Immature natural killer cell (primary cell): ENCODE data around the gene FBXO10. TPM values are rescaled to one million over a fixed set of nuclear protein-coding genes. Genes with fewer than 3 reads are reported as not detected.

ENCODE experiments used
- DNase-seq, 3 donors: peaks; one replicate each; pipeline ENCODE4 v3.0.0; 2022; ENCODE audit warnings: mixed read lengths in 1 of 3
- H3K27ac Mint-ChIP-seq, 6 donors: one replicate each; pipeline ENCODE4 v1.8.0; 2020; ENCODE audit warnings: mixed read lengths in 6 of 6, mild to moderate bottlenecking in 5 of 6, inconsistent platforms in 4 of 6, moderate library complexity in 3 of 6
- H3K27me3 Mint-ChIP-seq, 3 donors: one replicate each; pipeline ENCODE4 v1.8.0; 2020 to 2021; ENCODE audit warnings: low read depth in 3 of 3, mild to moderate bottlenecking in 3 of 3, mixed read lengths in 3 of 3, moderate library complexity in 3 of 3, inconsistent platforms in 1 of 3
- H3K36me3 Mint-ChIP-seq, 3 donors: one replicate each; pipeline ENCODE4 v1.8.0; 2020; ENCODE audit warnings: mixed read lengths in 3 of 3, inconsistent platforms in 2 of 3, mild to moderate bottlenecking in 2 of 3
- H3K4me1 Mint-ChIP-seq, 2 donors: one replicate each; pipeline ENCODE4 v1.8.0; 2020; ENCODE audit warnings: inconsistent platforms in 2 of 2, mild to moderate bottlenecking in 2 of 2, mixed read lengths in 2 of 2, moderate library complexity in 1 of 2
- H3K4me3 Mint-ChIP-seq, 5 donors: one replicate each; pipeline ENCODE4 v1.8.0; 2020; ENCODE audit warnings: mild to moderate bottlenecking in 5 of 5, mixed read lengths in 5 of 5, inconsistent platforms in 3 of 5, moderate library complexity in 3 of 5
- H3K9me3 Mint-ChIP-seq, 6 donors: one replicate each; pipeline ENCODE4 v1.8.0; 2020; ENCODE audit warnings: mild to moderate bottlenecking in 6 of 6, mixed read lengths in 6 of 6, inconsistent platforms in 4 of 6, moderate library complexity in 3 of 6
- polyA plus RNA-seq, 3 donors: library from polyadenylated mRNA; unstranded; fragments of 300-500 nt; fragmentation: Illumina TruSeq; gene quantifications; one replicate each; pipeline ENCODE4 v1.2.3, GENCODE V29; 2021

FBXO10 gene, protein sequence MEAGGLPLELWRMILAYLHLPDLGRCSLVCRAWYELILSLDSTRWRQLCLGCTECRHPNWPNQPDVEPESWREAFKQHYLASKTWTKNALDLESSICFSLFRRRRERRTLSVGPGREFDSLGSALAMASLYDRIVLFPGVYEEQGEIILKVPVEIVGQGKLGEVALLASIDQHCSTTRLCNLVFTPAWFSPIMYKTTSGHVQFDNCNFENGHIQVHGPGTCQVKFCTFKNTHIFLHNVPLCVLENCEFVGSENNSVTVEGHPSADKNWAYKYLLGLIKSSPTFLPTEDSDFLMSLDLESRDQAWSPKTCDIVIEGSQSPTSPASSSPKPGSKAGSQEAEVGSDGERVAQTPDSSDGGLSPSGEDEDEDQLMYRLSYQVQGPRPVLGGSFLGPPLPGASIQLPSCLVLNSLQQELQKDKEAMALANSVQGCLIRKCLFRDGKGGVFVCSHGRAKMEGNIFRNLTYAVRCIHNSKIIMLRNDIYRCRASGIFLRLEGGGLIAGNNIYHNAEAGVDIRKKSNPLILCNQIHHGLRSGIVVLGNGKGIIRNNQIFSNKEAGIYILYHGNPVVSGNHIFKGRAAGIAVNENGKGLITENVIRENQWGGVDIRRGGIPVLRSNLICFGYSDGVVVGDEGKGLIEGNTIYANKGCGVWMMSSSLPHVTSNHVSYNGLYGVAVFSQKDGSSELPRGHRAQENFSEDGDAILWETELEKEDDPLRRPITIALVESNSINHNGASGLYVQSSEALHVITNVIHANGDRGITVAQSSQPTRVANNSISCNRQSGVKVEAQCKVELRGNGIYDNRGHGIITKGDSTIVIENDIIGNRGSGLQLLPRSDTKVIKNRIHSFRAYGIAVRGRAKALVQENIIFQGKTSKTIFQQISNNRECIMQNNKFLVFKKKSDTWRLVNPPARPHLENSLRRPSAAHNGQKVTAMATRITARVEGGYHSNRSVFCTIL
- polyA plus RNA-seq: 1 to 10 TPM in 1 of 3 donors, under 1 TPM in 1, not detected in 1; 0.49 to 1.1 TPM

DNA sequence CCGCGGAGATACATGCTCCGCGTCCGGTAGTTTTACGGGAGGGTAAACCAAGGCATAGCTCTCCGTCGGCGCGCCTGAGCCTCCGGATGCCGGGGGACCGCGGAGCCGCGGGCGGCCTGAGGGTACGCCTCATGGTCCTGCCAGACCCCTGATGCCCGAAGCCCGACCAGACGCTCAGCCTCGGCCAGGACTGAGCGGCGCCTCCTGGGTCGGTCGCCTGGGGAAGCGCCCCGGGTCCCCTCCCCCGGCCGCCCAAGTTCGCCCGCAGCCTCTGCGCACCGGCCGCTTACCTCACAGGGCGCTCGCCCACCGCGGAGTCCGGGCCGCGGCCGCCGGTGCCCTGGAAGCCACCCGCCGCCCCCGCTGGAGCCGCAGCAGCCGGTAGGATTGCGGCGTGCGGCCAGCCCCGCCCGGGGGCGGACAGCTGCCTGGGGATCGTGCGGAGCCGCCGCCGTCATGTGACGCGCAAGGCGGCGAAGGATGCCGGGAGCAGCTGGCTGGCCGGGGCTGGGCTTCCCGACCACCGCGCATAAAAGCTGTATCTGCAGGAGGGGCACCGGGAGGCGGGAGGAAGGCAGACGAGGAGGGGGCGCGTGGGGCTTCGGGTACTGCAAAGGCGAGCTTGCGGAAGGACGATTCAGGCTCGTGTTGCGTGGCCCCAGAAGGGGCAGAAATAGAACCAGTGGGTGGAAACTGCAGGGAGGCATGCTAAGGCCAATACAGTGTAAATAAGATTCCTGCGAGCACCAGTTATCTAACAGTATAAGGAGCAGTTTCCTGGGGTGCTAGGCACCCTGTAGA lies at the start of gene FBXO10:
Gene FBXO10, minus strand, starts transcription at position 460 of the 801 bp plus-strand sequence. CDS start 34,612 bp downstream, outside the sequence.
- H3K9me3 Mint-ChIP-seq: no peaks in the 10 kb centered on the region
- peak; percentile 39 to 48 (median 40) for DNase-seq
- peak within 1 kb of the TSS in 5 of 6 donors; percentile 2 to 69 (median 59) for H3K27ac Mint-ChIP-seq
- peaks cover 0 to 4% (median 0%) of the 10 kb centered on the region in 3 donors for H3K36me3 Mint-ChIP-seq
- H3K27me3 Mint-ChIP-seq: peaks cover 0 to 3% (median 3%) of the 10 kb centered on the region in 3 donors
- H3K4me1 Mint-ChIP-seq: peaks cover 9 to 18% of the 10 kb centered on the region in 2 donors
- peak within 1 kb of the TSS; percentile 85 to 92 (median 88) for H3K4me3 Mint-ChIP-seq

DNA sequence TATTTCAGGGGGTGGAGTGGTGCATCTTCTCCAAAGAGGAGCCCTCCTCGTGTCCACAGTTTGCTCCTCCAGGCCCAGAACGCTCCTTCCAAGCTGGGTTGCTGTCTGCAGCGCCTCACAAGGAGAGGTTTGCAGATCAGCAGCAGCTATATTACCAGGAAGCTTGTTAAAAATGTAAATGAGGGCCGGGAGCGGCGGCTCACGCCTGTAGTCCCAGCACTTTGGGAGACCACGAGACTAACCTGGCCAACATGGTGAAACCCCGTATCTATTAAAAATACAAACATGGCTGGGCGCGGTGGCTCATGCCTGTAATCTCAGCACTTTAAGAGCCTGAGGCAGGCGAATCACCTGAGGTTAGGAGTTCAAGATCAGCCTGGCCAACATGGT lies 49.6 kb upstream of the FBXO10 start:
- Mint-ChIP-seq H3K9me3 (no peaks in the 10 kb centered on the region), H3K4me1 (no peaks in the 10 kb centered on the region), H3K27me3 (peaks cover 0 to 1% (median under 1%) of the 10 kb centered on the region in 3 donors), H3K36me3 (no peaks in the 10 kb centered on the region), H3K4me3 (no peak overlapping the region), H3K27ac (no peak overlapping the region)
- DNase-seq: no peak

DNA sequence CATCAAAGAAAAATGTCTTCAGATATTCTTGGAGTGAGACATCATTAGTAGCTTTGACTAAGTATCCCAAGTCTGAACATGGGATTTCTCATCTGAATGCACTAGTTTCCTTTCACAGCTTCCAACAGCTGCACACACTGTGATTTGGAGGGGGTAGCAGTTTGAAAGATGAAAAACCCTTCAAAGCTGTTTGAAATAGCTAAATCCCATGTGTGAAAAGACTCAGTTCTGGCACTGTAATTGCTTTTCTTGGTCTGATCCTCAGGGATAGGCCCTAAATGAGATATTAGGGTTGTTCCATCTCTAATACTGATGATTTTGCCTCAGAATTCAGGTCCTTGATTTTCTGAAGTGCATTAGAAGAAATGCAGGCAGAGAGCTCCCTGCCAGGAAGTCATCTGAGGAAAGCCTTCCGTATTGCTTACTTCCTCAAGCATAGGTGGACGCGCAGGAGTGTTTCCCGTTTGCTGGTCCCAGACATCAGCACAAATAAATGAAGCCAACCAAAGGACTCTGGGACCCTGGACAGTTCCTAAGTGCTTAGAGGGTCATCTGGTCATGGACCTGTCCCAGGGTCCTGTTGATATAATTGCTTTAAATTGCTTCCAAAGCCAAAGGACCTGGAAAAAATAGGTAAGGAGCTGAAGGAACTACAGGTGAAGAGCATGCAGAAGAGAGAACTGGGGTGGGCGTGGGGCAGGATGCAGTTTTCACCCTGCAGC lies 49.0 kb upstream of the FBXO10 start:
- Mint-ChIP-seq H3K27me3 (peaks cover 0 to 1% (median 0%) of the 10 kb centered on the region in 3 donors), H3K36me3 (no peaks in the 10 kb centered on the region), H3K27ac (no peak overlapping the region), H3K4me3 (no peak overlapping the region), H3K4me1 (no peaks in the 10 kb centered on the region), H3K9me3 (no peaks in the 10 kb centered on the region)
- DNase-seq: no peak

DNA sequence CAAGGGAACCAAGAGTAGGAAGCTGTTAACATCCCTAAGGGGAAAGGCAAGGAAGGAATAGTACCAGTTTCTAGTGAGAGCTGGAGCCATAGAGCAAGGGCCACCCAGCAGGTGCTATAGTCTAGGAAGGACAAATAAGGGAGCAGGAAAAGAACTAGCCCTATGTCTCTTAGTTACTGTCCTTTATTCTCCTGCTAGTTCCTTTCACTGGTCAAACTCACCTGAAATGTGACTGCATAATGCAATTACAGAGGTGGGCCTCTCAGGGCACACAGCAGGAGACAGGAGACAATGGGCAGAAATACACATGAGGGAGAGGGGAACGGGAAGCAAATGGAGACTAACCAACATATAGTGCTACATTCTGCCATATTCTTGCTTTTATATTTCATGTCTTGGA lies 47.9 kb upstream of the FBXO10 start:
- Mint-ChIP-seq H3K36me3 (no peaks in the 10 kb centered on the region), H3K4me3 (no peak overlapping the region), H3K4me1 (no peaks in the 10 kb centered on the region), H3K9me3 (no peaks in the 10 kb centered on the region), H3K27ac (no peak overlapping the region), H3K27me3 (peaks cover 0 to 1% (median 0%) of the 10 kb centered on the region in 3 donors)
- no peak for DNase-seq

DNA sequence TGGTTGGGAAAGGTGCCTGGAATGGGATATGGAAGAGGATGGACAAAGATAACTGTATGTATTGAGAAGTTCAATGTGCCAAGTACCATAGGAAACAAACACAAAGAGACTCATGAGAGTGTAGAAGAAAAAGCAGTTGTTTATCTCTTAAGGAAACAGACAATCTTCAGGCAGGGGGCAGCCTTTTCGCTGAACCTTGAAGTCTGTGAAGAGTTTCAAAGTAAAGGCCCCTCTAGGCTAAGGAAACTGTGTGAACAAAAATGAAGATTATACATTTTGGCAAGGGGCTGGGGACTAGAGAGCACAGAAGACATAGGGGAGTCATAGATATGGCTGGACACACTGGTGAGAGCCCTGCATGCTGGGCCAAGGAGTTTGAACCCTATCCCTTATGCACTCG lies 47.1 kb upstream of the FBXO10 start:
- no peak overlapping the region for H3K4me3 Mint-ChIP-seq
- no peaks in the 10 kb centered on the region for H3K36me3 Mint-ChIP-seq
- no peaks in the 10 kb centered on the region for H3K9me3 Mint-ChIP-seq
- no peaks in the 10 kb centered on the region for H3K4me1 Mint-ChIP-seq
- H3K27ac Mint-ChIP-seq: no peak overlapping the region
- DNase-seq: no peak
- H3K27me3 Mint-ChIP-seq: peaks cover 0 to 1% (median under 1%) of the 10 kb centered on the region in 3 donors

DNA sequence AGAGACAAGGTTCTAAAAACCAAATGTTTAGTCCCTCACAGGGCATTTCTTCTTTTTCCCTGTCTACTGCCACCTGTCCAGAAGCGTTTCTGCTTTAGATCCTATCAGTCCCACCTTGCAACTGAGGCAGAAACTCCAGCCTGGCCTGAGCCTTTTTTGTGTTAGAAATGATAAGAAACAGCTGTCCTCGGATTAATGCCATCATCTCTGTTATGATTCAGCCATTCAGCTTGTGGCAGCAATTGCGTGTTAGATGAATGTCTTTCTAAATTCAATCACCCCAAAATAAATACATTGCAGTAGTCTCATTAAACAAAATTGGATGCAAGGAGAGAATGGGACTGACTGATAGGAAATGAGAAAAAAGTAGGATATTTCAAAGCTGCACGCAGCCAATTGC lies 46.3 kb upstream of the FBXO10 start:
- no peaks in the 10 kb centered on the region for H3K4me1 Mint-ChIP-seq
- no peak for DNase-seq
- H3K36me3 Mint-ChIP-seq: no peaks in the 10 kb centered on the region
- H3K27me3 Mint-ChIP-seq: peaks cover 0 to 2% (median 1%) of the 10 kb centered on the region in 3 donors
- H3K27ac Mint-ChIP-seq: no peak overlapping the region
- H3K4me3 Mint-ChIP-seq: no peak overlapping the region
- H3K9me3 Mint-ChIP-seq: no peaks in the 10 kb centered on the region

DNA sequence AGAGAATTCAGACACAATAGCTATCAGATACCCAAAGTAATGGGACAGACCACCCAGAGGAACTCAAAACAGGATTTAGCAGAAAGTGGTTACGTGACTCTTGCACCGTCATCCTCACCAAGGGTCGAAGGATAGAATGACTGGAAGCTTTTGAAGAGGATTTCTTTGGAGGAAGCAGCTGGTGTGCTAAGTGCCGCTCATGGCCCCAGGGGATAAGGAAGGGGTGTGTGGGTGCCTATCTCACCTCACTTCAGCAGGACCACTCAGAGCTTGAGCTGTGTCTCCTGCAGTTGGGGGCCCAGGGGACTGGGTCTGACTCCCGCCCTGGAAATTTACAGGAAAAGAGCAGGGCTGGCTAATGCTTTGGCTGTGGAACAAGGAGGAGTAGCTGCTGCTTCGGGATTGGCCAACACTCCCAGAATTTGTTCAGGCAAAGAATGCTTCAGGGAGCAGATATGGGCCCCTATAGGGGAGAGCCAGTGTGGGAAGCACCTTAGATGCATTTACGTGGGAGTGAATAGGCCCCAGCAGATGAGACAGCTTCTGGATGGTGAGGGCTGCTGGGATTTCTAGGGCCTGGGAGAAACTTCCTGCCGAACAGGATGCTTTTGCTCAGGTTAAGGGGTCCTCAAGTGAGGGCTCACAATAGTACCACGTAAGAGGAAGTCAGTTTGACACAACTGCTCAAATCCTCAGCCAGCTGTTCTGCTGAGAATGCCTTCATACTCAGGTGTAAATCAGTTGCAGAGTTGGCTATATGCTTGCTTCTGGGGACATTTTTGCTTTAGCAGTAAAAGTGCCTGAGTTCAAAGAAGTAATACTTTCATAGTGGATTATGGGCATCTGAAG lies 45.3 kb upstream of the FBXO10 start:
- Mint-ChIP-seq H3K4me3 (no peak overlapping the region), H3K27ac (no peak overlapping the region), H3K36me3 (no peaks in the 10 kb centered on the region), H3K27me3 (peaks cover 0 to 2% (median 1%) of the 10 kb centered on the region in 3 donors), H3K4me1 (no peaks in the 10 kb centered on the region), H3K9me3 (no peaks in the 10 kb centered on the region)
- DNase-seq: no peak

DNA sequence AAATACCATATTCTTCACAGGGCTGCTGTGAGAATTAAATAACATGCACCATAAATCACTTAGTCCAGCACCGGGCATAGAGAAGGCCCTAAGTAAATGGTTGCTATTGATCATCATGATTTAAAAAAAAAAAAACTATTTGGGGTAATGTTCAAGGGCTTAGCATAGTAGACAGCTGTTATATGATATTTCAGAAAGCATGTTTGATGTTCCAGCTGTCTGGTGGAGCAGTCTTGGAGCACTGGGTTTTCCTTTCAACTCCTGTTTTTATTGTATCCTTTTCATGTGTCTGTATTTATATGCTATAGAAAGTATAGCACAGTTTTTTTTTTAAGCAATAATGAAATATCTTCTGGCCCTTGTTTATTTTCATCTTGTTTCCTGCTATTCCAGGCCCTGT lies 44.2 kb upstream of the FBXO10 start:
- peaks cover 0 to 2% (median 1%) of the 10 kb centered on the region in 3 donors for H3K27me3 Mint-ChIP-seq
- DNase-seq: no peak
- H3K4me1 Mint-ChIP-seq: no peaks in the 10 kb centered on the region
- H3K9me3 Mint-ChIP-seq: no peaks in the 10 kb centered on the region
- no peak overlapping the region for H3K27ac Mint-ChIP-seq
- no peak overlapping the region for H3K4me3 Mint-ChIP-seq
- H3K36me3 Mint-ChIP-seq: no peaks in the 10 kb centered on the region

DNA sequence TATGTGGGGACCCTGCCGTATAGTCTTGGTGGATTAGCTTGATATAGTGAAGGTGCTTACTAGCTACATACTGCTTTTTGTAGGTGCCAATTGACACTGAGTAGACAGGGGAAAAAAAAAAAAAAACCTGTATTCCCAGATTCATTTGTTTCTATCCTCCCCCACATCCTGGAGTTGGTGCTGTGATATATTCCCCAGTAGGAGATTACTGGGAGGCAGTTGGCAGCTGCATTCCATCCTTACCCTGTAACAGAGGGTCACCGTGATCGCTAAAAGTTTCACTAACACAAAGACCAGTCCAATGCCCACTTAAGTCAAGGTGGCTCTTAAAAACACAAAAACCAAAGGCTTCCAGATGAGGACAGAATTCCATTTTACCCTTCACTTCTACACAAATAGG lies 43.6 kb upstream of the FBXO10 start:
- no peak overlapping the region for H3K27ac Mint-ChIP-seq
- H3K36me3 Mint-ChIP-seq: no peaks in the 10 kb centered on the region
- H3K9me3 Mint-ChIP-seq: no peaks in the 10 kb centered on the region
- H3K4me3 Mint-ChIP-seq: no peak overlapping the region
- H3K4me1 Mint-ChIP-seq: no peaks in the 10 kb centered on the region
- H3K27me3 Mint-ChIP-seq: peaks cover 1 to 2% (median 2%) of the 10 kb centered on the region in 3 donors
- DNase-seq: no peak

DNA sequence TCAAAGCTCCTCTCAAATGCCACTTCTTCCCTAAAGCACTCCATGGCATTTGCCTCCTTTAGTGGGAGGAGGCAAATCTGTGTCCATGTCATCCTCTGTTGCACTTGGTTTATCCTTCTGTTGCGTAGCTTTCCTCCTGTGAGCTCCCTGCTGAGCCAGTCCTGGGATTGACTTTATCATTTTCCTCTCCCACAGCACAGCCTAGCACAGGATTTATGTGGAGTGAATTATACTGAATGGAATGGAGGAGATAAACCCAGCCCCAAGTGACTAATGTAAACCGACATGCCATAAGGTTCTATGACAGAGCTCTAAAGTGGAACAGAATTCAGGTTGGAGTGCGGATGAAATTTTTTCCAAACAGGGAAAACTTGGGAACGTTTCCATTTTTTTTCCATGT lies 42.6 kb upstream of the FBXO10 start:
- Mint-ChIP-seq H3K9me3 (no peaks in the 10 kb centered on the region), H3K4me1 (no peaks in the 10 kb centered on the region), H3K36me3 (no peaks in the 10 kb centered on the region), H3K4me3 (no peak overlapping the region), H3K27me3 (peaks cover 1 to 4% (median 3%) of the 10 kb centered on the region in 3 donors), H3K27ac (no peak overlapping the region)
- no peak for DNase-seq

DNA sequence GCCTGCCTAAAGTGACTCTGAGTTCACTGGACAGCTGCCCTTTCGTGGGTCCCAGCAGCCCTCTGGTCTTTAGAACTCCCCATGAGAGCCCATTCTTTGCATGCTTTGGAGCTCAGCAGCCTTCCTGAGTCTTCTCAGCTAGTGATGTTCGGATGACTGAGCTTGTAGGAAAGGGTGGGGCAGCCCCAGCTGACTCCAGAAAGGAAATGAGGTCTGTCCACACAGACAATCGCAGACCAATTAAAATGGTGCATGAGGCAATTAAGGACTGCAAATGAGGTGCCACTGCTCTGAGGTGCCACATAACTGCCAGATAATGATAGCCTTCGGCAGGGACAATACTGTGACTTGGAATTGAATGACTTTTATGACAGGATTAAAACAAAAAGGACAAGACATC lies 41.7 kb upstream of the FBXO10 start:
- H3K27ac Mint-ChIP-seq: no peak overlapping the region
- peaks cover 0 to 4% (median 3%) of the 10 kb centered on the region in 3 donors for H3K27me3 Mint-ChIP-seq
- no peak overlapping the region for H3K4me3 Mint-ChIP-seq
- no peaks in the 10 kb centered on the region for H3K9me3 Mint-ChIP-seq
- no peaks in the 10 kb centered on the region for H3K4me1 Mint-ChIP-seq
- DNase-seq: no peak
- no peaks in the 10 kb centered on the region for H3K36me3 Mint-ChIP-seq

DNA sequence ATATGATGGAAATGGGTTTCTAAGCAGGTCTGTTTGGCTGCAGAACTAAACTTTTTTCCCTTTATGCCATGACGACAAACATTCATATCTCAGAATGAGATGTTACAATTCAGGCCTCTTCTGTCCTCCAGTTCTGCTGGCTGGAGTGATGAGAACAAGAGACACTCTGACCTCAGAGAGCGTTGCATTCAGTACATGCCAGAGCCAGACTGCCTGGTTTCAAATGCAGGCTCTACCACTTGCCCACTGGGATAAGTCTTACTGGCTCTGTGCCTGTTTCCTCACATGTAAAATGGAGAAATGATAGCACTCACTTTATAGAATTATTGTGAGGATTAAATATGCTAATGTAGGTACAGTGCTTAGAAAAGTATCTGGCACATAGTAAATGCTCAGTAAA lies 41.0 kb upstream of the FBXO10 start:
- no peaks in the 10 kb centered on the region for H3K9me3 Mint-ChIP-seq
- DNase-seq: no peak
- H3K4me3 Mint-ChIP-seq: no peak overlapping the region
- H3K36me3 Mint-ChIP-seq: no peaks in the 10 kb centered on the region
- H3K27me3 Mint-ChIP-seq: peaks cover 0 to 5% (median 3%) of the 10 kb centered on the region in 3 donors
- H3K27ac Mint-ChIP-seq: no peak overlapping the region
- H3K4me1 Mint-ChIP-seq: no peaks in the 10 kb centered on the region
